WTC11 (cell line): ENCODE results near the gene LIPN.

Experiments
- CREB1 ChIP-seq: sonication (generic); formaldehyde crosslinking; IDR thresholded peaks from 2 replicates; pipeline ENCODE4 v1.8.0; 2023; ENCODE audit warnings: mild to moderate bottlenecking, missing genetic modification reagents
- JUN ChIP-seq: sonication (generic); formaldehyde crosslinking; IDR thresholded peaks from 2 replicates; pipeline ENCODE4 v1.8.0; 2023; ENCODE audit warnings: mild to moderate bottlenecking, missing genetic modification reagents
- TF ChIP-seq, protein P1 (sequence below): fragments of 200-600 bp; IDR thresholded peaks from 2 replicates; pipeline ENCODE4 v1.8.0; 2022; ENCODE audit warnings: antibody characterized with exemption
- TF ChIP-seq, protein P2 (sequence below): sonication (generic); formaldehyde crosslinking; IDR thresholded peaks from 2 replicates; pipeline ENCODE4 v1.8.0; 2022; ENCODE audit warnings: mild to moderate bottlenecking, missing genetic modification reagents
- TF ChIP-seq, protein P3 (sequence below): sonication (generic); formaldehyde crosslinking; IDR thresholded peaks from 2 replicates; pipeline ENCODE4 v1.8.1; 2022; ENCODE audit warnings: missing genetic modification reagents, borderline replicate concordance
- TF ChIP-seq, protein P4 (sequence below): sonication (generic); formaldehyde crosslinking; IDR thresholded peaks from 2 replicates; pipeline ENCODE4 v1.8.1; 2022; ENCODE audit warnings: low read depth, missing genetic modification reagents, borderline replicate concordance

DNA sequence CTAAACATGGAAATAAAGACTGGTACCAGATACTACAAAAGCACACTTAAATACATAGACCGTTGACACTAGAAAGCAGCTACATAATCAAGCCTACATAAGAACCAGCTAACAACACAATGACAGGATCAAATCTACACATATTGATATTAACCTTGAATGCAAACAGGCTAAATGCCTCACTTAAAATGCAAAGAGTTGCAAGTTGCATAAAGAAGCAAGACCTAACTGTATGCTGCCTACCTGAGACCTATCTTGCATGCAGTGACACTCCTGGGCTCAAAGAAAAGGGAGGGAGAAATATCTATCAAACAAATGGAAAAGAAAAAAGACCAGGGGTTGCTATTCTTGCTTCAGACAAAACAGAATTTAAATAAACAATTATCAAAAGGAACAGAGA, 14.2 kb upstream of the LIPN start:
- TF ChIP-seq, protein P1, sequence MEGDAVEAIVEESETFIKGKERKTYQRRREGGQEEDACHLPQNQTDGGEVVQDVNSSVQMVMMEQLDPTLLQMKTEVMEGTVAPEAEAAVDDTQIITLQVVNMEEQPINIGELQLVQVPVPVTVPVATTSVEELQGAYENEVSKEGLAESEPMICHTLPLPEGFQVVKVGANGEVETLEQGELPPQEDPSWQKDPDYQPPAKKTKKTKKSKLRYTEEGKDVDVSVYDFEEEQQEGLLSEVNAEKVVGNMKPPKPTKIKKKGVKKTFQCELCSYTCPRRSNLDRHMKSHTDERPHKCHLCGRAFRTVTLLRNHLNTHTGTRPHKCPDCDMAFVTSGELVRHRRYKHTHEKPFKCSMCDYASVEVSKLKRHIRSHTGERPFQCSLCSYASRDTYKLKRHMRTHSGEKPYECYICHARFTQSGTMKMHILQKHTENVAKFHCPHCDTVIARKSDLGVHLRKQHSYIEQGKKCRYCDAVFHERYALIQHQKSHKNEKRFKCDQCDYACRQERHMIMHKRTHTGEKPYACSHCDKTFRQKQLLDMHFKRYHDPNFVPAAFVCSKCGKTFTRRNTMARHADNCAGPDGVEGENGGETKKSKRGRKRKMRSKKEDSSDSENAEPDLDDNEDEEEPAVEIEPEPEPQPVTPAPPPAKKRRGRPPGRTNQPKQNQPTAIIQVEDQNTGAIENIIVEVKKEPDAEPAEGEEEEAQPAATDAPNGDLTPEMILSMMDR, result no peak
- TF ChIP-seq, protein P2, sequence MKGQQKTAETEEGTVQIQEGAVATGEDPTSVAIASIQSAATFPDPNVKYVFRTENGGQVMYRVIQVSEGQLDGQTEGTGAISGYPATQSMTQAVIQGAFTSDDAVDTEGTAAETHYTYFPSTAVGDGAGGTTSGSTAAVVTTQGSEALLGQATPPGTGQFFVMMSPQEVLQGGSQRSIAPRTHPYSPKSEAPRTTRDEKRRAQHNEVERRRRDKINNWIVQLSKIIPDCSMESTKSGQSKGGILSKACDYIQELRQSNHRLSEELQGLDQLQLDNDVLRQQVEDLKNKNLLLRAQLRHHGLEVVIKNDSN (CRISPR knock-in tag), result no peak
- no peak for TF ChIP-seq JUN (CRISPR knock-in tag)
- TF ChIP-seq, protein P3, sequence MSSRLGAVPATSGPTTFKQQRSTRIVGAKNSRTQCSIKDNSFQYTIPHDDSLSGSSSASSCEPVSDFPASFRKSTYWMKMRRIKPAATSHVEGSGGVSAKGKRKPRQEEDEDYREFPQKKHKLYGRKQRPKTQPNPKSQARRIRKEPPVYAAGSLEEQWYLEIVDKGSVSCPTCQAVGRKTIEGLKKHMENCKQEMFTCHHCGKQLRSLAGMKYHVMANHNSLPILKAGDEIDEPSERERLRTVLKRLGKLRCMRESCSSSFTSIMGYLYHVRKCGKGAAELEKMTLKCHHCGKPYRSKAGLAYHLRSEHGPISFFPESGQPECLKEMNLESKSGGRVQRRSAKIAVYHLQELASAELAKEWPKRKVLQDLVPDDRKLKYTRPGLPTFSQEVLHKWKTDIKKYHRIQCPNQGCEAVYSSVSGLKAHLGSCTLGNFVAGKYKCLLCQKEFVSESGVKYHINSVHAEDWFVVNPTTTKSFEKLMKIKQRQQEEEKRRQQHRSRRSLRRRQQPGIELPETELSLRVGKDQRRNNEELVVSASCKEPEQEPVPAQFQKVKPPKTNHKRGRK, result no peak
- no peak for TF ChIP-seq CREB1 (CRISPR knock-in tag)
- TF ChIP-seq, protein P4, sequence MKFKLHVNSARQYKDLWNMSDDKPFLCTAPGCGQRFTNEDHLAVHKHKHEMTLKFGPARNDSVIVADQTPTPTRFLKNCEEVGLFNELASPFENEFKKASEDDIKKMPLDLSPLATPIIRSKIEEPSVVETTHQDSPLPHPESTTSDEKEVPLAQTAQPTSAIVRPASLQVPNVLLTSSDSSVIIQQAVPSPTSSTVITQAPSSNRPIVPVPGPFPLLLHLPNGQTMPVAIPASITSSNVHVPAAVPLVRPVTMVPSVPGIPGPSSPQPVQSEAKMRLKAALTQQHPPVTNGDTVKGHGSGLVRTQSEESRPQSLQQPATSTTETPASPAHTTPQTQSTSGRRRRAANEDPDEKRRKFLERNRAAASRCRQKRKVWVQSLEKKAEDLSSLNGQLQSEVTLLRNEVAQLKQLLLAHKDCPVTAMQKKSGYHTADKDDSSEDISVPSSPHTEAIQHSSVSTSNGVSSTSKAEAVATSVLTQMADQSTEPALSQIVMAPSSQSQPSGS (CRISPR knock-in tag), result no peak
